IMR-90 (cell line): ENCODE measurements around the gene COQ6. TPM values are rescaled to one million over a fixed set of nuclear protein-coding genes. Genes with fewer than 3 reads are reported as not detected.
A peak's percentile ranks its signal among the peaks of the same experiment; 100 is the strongest.

Experiments used
- ATAC-seq: fragments of 200-7000 bp; cut with Tn5 transposase; 2 replicates; pipeline ENCODE4 v1.9.1; 2020; ENCODE audit warnings: low read depth, mild to moderate bottlenecking, moderate library complexity
- BruUV-seq: library from RNA; stranded (reverse); fragments of 400-500 nt; replicated peaks from 2 replicates; lab custom pipeline; 2021; lab: Mats Ljungman, UMichigan
- CTCF ChIA-PET: fragments of 300-600 bp; formaldehyde crosslinking; extraction: SDS; loops from one replicate; lab custom pipeline; 2021; ENCODE audit warnings: antibody characterized with exemption; lab: Yijun Ruan, JAX
- POLR2A ChIA-PET: fragments of 300-600 bp; sonication (Branson Sonifier 250); formaldehyde crosslinking; loops from one replicate; lab custom pipeline; 2022; ENCODE audit warnings: antibody characterized with exemption; ENCODE audit not compliant: unreplicated experiment; lab: Charles Lee
- DNase-seq: peaks from one replicate; pipeline ENCODE4 v3.0.0; 2013
- H2AFZ ChIP-seq: replicated peaks from 2 replicates; pipeline ENCODE3; 2013; ENCODE audit warnings: low read length, mild to moderate bottlenecking; ENCODE audit not compliant: poor library complexity
- H2AK5ac ChIP-seq: 2 replicates; pipeline ENCODE4 v1.6.1; 2013; ENCODE audit warnings: low read depth, low read length, inconsistent platforms
- H2AK9ac ChIP-seq: replicated peaks from 2 replicates; pipeline ENCODE3; 2013; ENCODE audit warnings: mild to moderate bottlenecking, low read depth, low read length, moderate library complexity; ENCODE audit not compliant: poor library complexity
- H2BK120ac ChIP-seq: 2 replicates; pipeline ENCODE4 v1.6.1; 2013; ENCODE audit warnings: low read depth, low read length, inconsistent platforms
- H2BK15ac ChIP-seq: 3 replicates; pipeline ENCODE4 v1.6.1; 2013; ENCODE audit warnings: low read depth, low read length, inconsistent platforms
- H2BK20ac ChIP-seq: 2 replicates; pipeline ENCODE4 v1.6.1; 2013; ENCODE audit warnings: low read depth, mild to moderate bottlenecking, inconsistent platforms, low read length, moderate library complexity
- H2BK5ac ChIP-seq: 2 replicates; pipeline ENCODE4 v1.6.1; 2013; ENCODE audit warnings: mild to moderate bottlenecking, low read depth, low read length, inconsistent platforms; ENCODE audit not compliant: poor library complexity, severe bottlenecking
- H3K14ac ChIP-seq: replicated peaks from 2 replicates; pipeline ENCODE4 v1.6.1; 2013; ENCODE audit warnings: low read depth, low read length, inconsistent platforms
- H3K18ac ChIP-seq: 2 replicates; pipeline ENCODE4 v1.6.1; 2013; ENCODE audit warnings: low read depth, low read length, control low read depth
- H3K23ac ChIP-seq: 2 replicates; pipeline ENCODE4 v1.6.1; 2013; ENCODE audit warnings: low read depth, low read length, inconsistent platforms
- H3K27ac ChIP-seq: 2 replicates; pipeline ENCODE4 v1.5.1; 2013; ENCODE audit warnings: mild to moderate bottlenecking, control low read depth, low read length; ENCODE audit not compliant: insufficient read depth
- H3K27me3 ChIP-seq: 2 replicates; pipeline ENCODE4 v1.6.1; 2013; ENCODE audit warnings: low read length; ENCODE audit not compliant: control insufficient read depth, insufficient read depth
- H3K36me3 ChIP-seq: 2 replicates; pipeline ENCODE4 v1.6.1; 2013; ENCODE audit warnings: low read length, mixed read lengths; ENCODE audit not compliant: control insufficient read depth, insufficient read depth
- H3K4ac ChIP-seq: 2 replicates; pipeline ENCODE4 v1.6.1; 2013; ENCODE audit warnings: low read depth, low read length, inconsistent platforms
- H3K4me1 ChIP-seq: 2 replicates; pipeline ENCODE4 v1.6.1; 2013; ENCODE audit warnings: low read length, mixed read lengths; ENCODE audit not compliant: control insufficient read depth, insufficient read depth
- H3K4me2 ChIP-seq: 2 replicates; pipeline ENCODE4 v1.6.1; 2013; ENCODE audit warnings: low read depth, mild to moderate bottlenecking, control low read depth, low read length, moderate library complexity
- H3K4me3 ChIP-seq: 2 replicates; pipeline ENCODE4 v1.5.1; 2013; ENCODE audit warnings: low read depth, mild to moderate bottlenecking, control low read depth, low read length, moderate library complexity; ENCODE audit not compliant: insufficient read depth
- H3K56ac ChIP-seq: 2 replicates; pipeline ENCODE4 v1.6.1; 2013; ENCODE audit warnings: low read length, inconsistent platforms; ENCODE audit not compliant: insufficient read depth; ENCODE audit errors: extremely low read depth
- H3K79me1 ChIP-seq, 2 experiments: 2 replicates each; pipeline ENCODE4 v1.6.1; 2013; ENCODE audit warnings: low read length in 2 of 2, inconsistent platforms in 1 of 2, low read depth in 1 of 2
- H3K9ac ChIP-seq: 2 replicates; pipeline ENCODE4 v1.6.1; 2013; ENCODE audit warnings: low read depth, low read length, control low read depth
- H3K9me1 ChIP-seq: 2 replicates; pipeline ENCODE4 v1.6.1; 2013; ENCODE audit warnings: low read length, inconsistent platforms; ENCODE audit not compliant: insufficient read depth
- H3K9me3 ChIP-seq: 2 replicates; pipeline ENCODE4 v1.6.1; 2013; ENCODE audit warnings: low read length; ENCODE audit not compliant: control insufficient read depth, insufficient read depth
- H4K20me1 ChIP-seq: 2 replicates; pipeline ENCODE4 v1.6.1; 2013; ENCODE audit warnings: low read length, inconsistent platforms; ENCODE audit not compliant: insufficient read depth
- H4K5ac ChIP-seq: 2 replicates; pipeline ENCODE4 v1.6.1; 2013; ENCODE audit warnings: mild to moderate bottlenecking, low read depth, low read length, control low read depth
- H4K8ac ChIP-seq, 2 experiments: 2 replicates each; pipeline ENCODE4 v1.6.1; 2013; ENCODE audit warnings: low read depth in 2 of 2, low read length in 2 of 2, control low read depth in 1 of 2, inconsistent platforms in 1 of 2
- H4K91ac ChIP-seq: 2 replicates; pipeline ENCODE4 v1.6.1; 2013; ENCODE audit warnings: low read depth, low read length, inconsistent platforms; ENCODE audit not compliant: insufficient read depth
- CEBPB ChIP-seq: IDR thresholded peaks from 2 replicates; pipeline ENCODE4 v1.6.1; 2012; ENCODE audit warnings: low read depth, low read length, improper control_type of control experiment
- RFX5 ChIP-seq: IDR thresholded peaks from 2 replicates; pipeline ENCODE4 v1.8.0; 2012; ENCODE audit warnings: low read depth, mild to moderate bottlenecking, low read length, moderate library complexity
- SMC3 ChIP-seq: fragments of 150-350 bp; IDR thresholded peaks from 2 replicates; pipeline ENCODE4 v1.6.1; 2016; ENCODE audit warnings: low read depth, mild to moderate bottlenecking, antibody characterized with exemption, low read length, moderate library complexity
- WGBS, 2 experiments: methylation state at CpG; one replicate each; pipeline versions ENCODE4 v1.1.5 to v1.1.7; 2013; ENCODE audit warnings: missing lambda C conversion rate in 2 of 2; ENCODE audit not compliant: insufficient read length in 1 of 2; ENCODE audit errors: extremely low coverage in 2 of 2; 5-methylcytosine and 5-hydroxymethylcytosine counted together
- dilution Hi-C: fragments of 300-500 bp; cut with HindIII; formaldehyde crosslinking; loops from one replicate; pipeline ENCODE4 v1.14.3; 2018; ENCODE audit warnings: low sequenced_read_pairs; ENCODE audit not compliant: unreplicated experiment
- in situ Hi-C: fragments of 300-500 bp; cut with MboI; formaldehyde crosslinking; loops from 3 replicates; pipeline ENCODE4 v1.14.3; 2019; ENCODE audit warnings: low sequenced_read_pairs, inconsistent platforms, mixed read lengths
- intact Hi-C: fragments of 100-400 bp; cut with micrococcal nuclease; formaldehyde crosslinking; loops from 2 replicates; pipeline ENCODE4 v1.10.0; 2022
- polyA plus RNA-seq, 3 experiments: library from polyadenylated mRNA; depleted of rRNA; stranded (reverse); fragments of >200 nt; gene quantifications; 2 replicates each; pipeline ENCODE4 v1.2.3, GENCODE V29; 2012; ENCODE audit warnings: low replicate concordance in 1 of 3
- total RNA-seq: library from RNA; depleted of rRNA; stranded (reverse); fragments of >200 nt; gene quantifications from 2 replicates; pipeline ENCODE4 v1.2.3, GENCODE V29; 2012

Gene COQ6
- total and polyA plus RNA-seq, 2 of the 4 experiments (the other 2 are of a cell fraction): 21.0 to 28.6 TPM

DNA sequence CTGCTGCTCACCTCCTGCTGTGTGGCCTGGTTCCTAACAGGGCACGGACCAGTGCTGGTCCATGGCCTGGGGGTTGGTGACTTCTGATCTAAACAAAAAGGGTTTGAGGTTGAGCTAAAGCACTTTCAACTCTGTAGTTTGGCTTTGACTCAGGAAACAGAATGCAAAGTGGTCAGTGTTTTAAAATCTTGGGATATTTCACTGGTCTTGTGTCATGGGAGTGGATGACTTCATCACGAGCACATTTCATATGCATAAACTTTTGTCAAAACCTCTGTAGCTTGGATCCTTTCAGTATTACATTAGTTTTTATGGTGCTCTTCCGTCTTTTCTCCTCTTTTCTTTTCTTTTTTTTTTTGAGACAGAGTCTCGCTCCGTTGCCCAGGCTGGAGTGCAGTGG lies 25.8 kb upstream of the COQ6 start:
- 100% methylated on average over 1 of the region's 5 CpGs; no CpG with 5 or more reads in 1 of the 2 experiments for WGBS, 2 experiments
- Histone ChIP-seq H3K4me1 (peaks cover 4% of the 10 kb centered on the region), H2BK120ac (no peak overlapping the region), H3K14ac (no peak overlapping the region), H2BK15ac (no peak overlapping the region), H2AK9ac (no peak overlapping the region), H4K20me1 (peaks cover 4% of the 10 kb centered on the region; the same call in 1 of the 2 replicates), H4K8ac (no peak overlapping the region), H3K23ac (no peak overlapping the region), H2BK20ac (no peak overlapping the region), H3K36me3 (peaks cover 46% of the 10 kb centered on the region), H2AFZ (no peak overlapping the region), H3K9me1 (no peaks in the 10 kb centered on the region), H3K56ac (no peak overlapping the region), H3K4me2 (no peak overlapping the region), H3K18ac (no peak overlapping the region), H3K79me1 (peaks cover 21 to 22% of the 10 kb centered on the region in 2 experiments), H3K9ac (no peak overlapping the region), H2BK5ac (no peak overlapping the region), H3K4ac (no peak overlapping the region), H2AK5ac (no peak overlapping the region), H3K4me3 (no peak overlapping the region), H4K5ac (no peak overlapping the region), H3K9me3 (no peaks in the 10 kb centered on the region), H4K91ac (no peak overlapping the region), H3K27ac (peak overlapping the region; percentile 49; the same call in 1 of the 2 replicates), H3K27me3 (no peaks in the 10 kb centered on the region)
- in situ Hi-C loops (no loop called here), dilution Hi-C loops (no loop called here), intact Hi-C loops (no loop called here)
- POLR2A ChIA-PET: no interaction called here
- TF ChIP-seq CEBPB (peak; percentile 36; the same call in 1 of the 2 replicates), SMC3 (no peak), RFX5 (no peak)
- peak; percentile 83 for ATAC-seq
- no TSS peak for BruUV-seq
- CTCF ChIA-PET: interaction anchor here (0.6 kb wide), 2 partner anchors 90 to 122 kb away, joined by 5 read pairs; no protein-coding TSS in a partner anchor
- peak; percentile 81 for DNase-seq
